Testis (tissue), 2 donors: ENCODE results near the gene TRIM75.

Source experiments
- CTCF ChIP-seq, 3 experiments: fragments of 450-650 bp in 2 of 3; fragments of 200-600 bp in 1 of 3; sonication (generic) in 1 of 3; IDR thresholded peaks; one replicate each; pipeline ENCODE4 v1.5.1; 2016 to 2019; ENCODE audit warnings: antibody characterized with exemption in 3 of 3, mild to moderate bottlenecking in 2 of 3, moderate library complexity in 1 of 3
- POLR2A ChIP-seq: fragments of 450-650 bp; IDR thresholded peaks from one replicate; pipeline ENCODE4 v1.6.1; 2017; ENCODE audit warnings: antibody characterized with exemption, mild to moderate bottlenecking, moderate library complexity

- TF ChIP-seq CTCF (IDR thresholded peaks at IDR 0.05) (no peak), POLR2A (no peak)
These were observed 34.7 kb downstream of the TRIM75 start for GRCh38 chr4:165088366-165088765.
